ENCODE data around the gene CNTRL.

The CNTRL gene

DNA sequence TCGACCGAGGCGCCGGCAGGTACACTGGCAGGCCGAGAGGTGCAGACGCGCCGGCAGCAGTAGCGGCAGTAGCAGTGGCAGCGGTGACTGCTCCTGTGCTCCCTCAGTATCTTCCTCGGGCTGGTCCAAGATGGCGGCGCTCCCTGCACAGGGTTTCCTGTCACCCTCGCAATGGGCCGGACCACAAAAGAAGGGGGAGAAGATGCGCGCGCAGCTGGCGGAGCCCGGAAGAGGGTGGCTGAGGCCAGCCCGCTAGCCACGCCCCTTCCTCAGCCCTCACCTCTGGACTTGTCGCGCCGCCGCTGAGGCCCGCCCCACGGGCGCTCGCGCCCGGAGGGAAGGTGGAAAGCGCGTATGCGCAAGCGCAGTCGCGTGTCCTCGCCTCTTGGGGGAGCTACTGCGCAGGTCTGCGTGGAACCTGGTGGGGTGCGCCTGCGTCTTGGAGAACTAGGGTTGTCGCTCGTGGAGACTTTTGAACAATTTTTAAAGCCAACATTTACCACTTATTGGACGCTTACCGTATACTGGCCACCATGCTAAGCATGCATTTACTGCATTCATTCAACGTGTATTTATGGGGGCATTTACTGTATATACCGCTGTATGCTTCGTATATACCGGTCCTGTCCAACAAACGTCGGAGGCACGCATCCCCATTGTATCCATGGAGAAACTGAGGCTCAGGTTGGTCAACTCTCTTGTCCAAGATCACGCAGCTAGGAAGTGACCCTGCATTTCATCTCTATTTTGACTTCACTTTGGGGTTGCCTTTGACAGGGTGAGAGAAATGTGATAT, 127.2 kb downstream of the CNTRL start, which contains the start of gene RAB14:
Gene RAB14, minus strand, starts transcription at position 132 of the 796 bp plus-strand sequence. CDS start 8,457 bp downstream, outside the sequence.
- DNase-seq (ENCODE audit: low spot score): peak; percentile 99

DNA sequence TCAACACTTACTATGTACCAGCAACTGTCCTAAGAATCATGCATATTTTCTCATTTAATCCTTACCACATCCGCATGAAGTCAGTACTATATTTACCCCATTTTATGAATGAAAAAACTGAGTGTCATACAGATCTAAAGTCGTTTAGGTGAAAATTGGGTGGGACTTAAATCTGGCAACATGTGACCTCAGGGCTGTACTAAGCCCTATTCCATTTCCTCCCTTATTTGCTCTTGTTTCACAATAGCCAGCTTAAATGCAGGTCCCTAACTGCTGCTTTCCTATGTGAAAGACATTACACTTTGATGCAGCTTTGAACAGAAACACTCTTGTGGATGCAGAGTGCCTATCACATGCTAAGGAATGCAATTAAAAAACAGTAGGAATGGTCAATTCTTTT, 129.4 kb downstream of the CNTRL start:
- DNase-seq (ENCODE audit: low spot score): peak; percentile 37

DNA sequence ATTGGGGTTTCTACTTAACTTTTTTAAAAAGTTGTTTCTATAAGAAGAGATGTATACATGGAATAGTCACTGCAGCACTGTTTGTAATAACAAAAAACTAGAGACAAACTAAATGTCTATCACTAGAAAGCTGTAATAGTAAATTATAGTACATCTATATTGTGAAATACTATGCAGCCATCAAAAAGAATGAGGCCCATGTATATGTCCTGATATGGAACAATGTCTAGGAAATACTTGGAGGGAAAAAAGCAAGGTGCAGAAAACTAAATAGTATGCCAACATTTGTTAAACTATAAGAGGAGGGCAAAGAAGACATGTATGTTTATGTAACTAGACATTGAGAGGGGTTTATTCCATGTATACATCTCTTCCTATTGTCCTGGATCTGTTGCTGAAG, 129.9 kb downstream of the CNTRL start:
- no peak for DNase-seq (ENCODE audit: low spot score)

DNA sequence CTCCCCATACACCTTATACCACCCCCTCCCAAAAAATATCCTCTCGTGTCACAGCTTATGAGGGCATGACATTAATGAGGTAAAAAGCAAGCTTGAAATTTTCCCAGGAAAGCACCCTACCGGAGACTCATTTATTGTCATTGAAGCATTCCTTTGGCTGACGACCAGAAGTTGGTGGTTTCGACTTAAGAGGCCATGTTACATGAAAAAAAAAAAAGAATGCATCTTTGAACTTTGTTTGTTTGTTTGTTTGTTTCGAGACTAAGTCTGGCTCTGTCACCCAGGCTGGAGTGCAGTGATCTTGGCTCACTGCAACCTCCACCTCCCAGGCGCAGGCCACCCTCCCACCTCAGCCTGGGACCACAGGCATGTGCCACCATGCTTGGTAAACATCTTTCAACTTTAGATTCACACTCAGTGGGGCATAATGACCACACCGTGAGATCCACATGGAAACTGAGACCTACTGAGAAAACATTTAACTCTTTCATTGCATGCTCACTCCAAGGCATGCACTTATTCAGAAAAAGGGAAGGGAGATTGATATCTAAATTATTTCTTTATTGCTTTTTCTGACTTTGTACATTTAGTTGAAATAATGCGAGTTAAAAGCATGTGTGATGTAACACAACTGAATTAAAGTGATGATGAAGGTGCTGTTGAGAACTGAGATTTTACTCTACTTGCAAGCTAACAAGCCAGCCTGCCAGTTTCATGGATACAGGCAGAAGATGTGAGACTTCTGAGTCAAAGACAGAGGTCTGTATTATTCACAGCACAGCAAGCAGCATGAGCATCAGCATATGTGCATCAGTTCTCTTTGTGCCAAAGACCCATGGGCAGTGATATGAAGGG, 132.0 kb downstream of the CNTRL start:
- DNase-seq (ENCODE audit: low spot score): no peak

DNA sequence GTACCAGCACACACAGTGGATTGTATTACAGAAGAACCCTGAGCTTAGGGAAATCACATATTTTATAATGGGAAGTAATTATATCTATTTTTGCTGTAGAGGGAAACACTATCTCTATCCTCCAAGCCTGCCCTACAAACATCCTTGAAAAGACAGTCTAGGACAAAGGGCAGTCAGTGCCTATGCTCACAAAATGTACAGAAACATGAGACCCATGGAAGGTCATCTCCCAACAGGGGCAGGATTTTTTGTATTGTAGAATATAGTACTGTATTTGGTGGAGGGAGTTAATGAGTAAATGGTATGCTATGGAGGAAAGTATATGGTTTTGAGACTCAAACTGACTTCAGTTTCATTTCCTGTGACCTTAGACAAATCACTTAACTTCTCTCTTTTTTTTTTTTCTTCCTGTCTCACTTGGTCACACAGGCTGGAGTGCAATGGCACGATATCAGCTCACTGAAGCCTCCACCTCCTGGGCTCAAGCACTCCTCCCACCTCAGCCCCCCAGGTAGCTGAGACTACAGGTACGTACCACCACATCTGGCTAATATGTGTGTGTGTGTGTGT, 132.7 kb downstream of the CNTRL start:
- no peak for DNase-seq (ENCODE audit: low spot score)

DNA sequence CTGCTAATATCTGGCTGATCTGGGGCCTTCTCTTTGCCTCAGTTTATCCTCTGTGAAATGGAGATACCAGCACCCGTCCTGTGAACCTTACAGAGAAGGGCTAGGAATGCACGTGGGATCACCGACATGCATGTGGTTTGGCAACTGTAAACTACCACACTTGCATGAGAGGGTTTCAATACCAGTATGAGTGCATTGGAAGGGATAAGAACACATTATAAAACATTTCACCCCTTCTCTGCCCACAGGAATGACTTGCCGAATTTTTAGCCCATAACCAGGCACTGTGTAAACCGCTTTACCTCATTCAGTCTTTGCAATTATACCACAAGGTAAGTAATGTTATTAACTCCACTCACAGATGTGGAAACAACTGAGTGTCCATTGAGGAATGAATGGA, 135.8 kb downstream of the CNTRL start:
- no peak for DNase-seq (ENCODE audit: low spot score)

- DNase-seq (ENCODE audit: low spot score): peak; percentile 85
These were observed 138.5 kb downstream of the CNTRL start for GRCh38 chr9:121213136-121213806.

DNA sequence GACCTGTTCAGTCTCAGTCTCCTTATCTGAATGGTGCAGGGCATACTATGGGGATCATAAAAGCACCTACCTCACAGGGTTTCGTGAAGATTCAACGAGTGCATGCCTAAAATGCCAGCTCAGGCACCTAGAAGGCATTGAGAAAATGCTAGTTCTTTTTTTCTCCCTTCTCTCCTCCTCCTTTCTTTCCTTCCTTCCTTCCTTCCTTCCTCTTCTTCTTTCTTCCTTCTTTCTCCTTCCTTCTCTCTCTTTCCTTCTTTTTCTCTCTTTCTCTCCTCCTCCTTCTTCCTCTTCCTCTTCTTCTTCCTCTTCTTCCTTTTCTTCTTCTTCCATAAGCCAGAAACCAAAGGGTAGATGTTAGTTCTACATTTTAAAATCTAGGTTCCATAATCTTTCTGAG, 139.2 kb downstream of the CNTRL start:
- DNase-seq (ENCODE audit: low spot score): no peak

- DNase-seq (ENCODE audit: low spot score): no peak
These were observed 141.6 kb downstream of the CNTRL start for GRCh38 chr9:121216271-121216805.

- DNase-seq (ENCODE audit: low spot score): no peak
These were observed 143.0 kb downstream of the CNTRL start for GRCh38 chr9:121217609-121218292.

- no peak for DNase-seq (ENCODE audit: low spot score)
These were observed 143.7 kb downstream of the CNTRL start for GRCh38 chr9:121218357-121219027.

DNA sequence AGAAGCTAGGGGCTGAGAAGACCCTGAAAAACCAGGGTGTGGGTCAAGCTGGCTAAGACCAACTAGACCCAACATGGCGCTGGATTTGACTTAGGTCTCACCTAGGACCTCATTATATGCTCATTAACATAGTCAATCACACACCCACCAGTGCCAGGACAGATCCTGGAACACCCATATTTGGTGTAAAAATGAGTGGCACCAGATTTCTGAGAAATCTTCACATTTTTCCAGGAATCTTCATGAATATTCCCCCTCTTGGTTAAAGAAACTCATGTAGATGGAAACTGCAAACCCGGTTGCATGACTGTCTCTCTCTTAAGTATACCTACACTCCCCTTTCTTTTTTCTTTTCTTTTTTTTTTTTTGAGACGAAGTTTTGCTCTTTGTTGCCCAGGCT, 144.8 kb downstream of the CNTRL start:
- no peak for DNase-seq (ENCODE audit: low spot score)

DNA sequence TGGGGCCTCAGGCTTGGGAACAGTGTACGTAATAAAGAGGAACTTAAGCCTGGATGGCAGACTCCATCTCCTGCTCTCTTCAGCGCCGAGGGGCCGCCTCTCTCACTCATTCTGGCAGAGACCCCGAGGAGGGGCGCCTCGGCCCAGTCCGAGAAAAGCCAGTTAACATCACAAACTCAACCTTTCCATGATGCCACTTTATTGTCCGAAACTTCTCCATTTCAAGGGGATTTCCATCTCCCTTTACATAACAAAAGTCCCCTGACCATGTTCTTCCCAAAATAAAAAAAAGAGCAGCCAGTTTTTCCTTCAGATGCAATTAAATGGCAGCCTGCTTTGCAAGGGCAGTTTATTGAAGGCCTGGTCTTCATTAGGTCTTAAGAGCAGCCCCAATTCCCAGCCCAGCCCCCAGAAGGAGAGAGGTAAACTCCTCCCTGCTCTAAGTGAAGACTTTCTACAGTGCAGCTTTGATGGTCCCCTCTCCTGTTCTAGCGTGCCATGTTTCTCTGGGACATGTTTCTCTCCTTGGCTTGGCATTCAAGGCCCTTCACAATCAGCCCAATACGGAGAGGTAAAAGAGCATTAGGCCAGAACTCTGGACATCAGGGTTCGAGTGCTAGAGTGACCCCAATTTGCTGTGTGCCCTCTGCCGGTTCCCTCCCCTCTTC, 146.4 kb downstream of the CNTRL start:
- no peak for DNase-seq (ENCODE audit: low spot score)

DNA sequence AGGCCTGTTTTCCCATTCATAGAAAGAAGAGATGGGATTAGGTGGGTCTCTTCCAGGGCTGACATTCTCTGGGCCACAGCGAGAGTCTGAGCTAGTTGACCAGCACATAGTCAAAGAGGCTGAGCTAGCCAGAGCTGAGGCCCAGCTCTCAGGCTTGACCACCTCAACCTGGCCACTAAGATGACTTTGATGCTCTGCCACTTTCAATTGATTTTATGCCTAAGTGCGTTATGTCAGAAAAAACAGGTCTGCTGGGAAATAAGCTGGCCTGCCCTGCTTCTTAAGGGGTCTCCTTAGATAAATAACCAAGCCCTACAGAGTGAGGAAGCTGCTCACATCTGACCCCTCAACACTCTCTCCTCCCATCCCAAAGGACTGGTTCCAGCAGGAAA, 146.9 kb downstream of the CNTRL start:
- DNase-seq (ENCODE audit: low spot score): no peak

GRCh38 chr9:121222524-121223171, 147.9 kb downstream of the CNTRL start:
- no peak for DNase-seq (ENCODE audit: low spot score)

DNA sequence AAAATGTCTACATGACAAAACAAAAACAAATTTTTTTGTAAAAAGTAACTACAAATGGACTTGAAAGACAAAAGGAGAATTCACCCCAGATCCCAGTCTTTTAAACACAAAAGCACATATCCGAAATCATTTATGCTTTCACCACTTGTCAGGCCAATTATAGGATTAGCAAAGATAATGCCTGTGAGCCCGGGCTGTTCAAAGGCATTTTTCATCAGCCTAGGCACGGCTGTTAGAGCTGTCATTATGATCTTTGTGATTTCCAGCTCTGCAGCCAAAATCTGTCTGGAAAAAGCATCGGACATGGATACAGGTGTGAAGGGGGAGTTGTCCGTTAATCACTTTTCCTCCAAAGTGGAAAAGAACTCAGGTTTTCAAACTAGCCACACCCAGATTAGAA, 150.5 kb downstream of the CNTRL start:
- DNase-seq (ENCODE audit: low spot score): no peak

DNA sequence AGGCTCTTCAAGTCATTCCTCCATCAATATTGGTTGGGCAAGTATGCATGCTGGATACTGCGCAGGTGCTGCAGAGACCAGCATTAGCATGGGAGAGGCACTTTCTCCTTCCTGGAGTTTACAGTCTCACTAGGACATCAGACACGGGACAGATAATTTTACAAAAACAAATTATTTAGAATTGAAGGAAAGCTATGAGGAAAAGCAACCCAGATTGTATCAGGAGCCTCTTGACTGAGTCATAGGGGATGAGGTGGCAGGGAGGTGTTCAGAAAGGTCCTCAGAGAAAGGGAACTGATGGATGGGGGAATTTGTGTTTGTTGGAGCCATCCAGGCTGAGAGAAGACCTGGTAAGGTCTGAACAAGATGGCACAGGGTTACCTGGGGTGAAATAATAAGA, 151.4 kb downstream of the CNTRL start:
- no peak for DNase-seq (ENCODE audit: low spot score)

Measured in HuH-7 (cell line).